ENCODE results near the gene DDI1. TPM values are rescaled to one million over a fixed set of nuclear protein-coding genes. Genes with fewer than 3 reads are reported as not detected.

DDI1 gene
- total RNA-seq, 1 donor from 2014 or later, result not detected

DNA sequence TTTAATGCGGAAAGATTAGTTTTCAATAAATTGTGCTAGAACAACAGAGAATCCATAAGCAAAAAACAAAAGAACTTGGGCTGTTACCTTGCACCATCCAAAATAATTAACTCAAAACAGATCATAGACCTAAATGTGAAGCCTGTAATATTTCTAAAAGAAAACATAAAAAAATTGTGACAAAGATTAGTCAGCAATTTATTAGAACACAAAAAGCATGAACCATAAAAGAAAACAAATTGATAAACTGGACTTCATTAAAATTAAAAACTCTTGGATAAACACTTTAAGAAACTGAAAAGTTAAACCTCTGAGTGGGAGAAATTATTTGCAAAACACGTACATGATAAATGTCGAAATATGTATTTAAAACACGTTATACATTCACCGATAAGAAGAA is 21.5 kb downstream of the DDI1 start:
- Mint-ChIP-seq H3K36me3 (no peaks in the 10 kb centered on the region), H3K4me3 (no peak overlapping the region), H3K4me1 (peaks cover 34% of the 10 kb centered on the region), H3K27ac (no peak overlapping the region), H3K27me3 (ENCODE audit: low read depth) (no peaks in the 10 kb centered on the region), H3K9me3 (no peaks in the 10 kb centered on the region)
- DNase-seq (ENCODE audit: low spot score in 2 of 2, unreplicated experiment in 2 of 2), result no peak
- TF ChIP-seq, protein P1, sequence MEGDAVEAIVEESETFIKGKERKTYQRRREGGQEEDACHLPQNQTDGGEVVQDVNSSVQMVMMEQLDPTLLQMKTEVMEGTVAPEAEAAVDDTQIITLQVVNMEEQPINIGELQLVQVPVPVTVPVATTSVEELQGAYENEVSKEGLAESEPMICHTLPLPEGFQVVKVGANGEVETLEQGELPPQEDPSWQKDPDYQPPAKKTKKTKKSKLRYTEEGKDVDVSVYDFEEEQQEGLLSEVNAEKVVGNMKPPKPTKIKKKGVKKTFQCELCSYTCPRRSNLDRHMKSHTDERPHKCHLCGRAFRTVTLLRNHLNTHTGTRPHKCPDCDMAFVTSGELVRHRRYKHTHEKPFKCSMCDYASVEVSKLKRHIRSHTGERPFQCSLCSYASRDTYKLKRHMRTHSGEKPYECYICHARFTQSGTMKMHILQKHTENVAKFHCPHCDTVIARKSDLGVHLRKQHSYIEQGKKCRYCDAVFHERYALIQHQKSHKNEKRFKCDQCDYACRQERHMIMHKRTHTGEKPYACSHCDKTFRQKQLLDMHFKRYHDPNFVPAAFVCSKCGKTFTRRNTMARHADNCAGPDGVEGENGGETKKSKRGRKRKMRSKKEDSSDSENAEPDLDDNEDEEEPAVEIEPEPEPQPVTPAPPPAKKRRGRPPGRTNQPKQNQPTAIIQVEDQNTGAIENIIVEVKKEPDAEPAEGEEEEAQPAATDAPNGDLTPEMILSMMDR (IDR thresholded peaks at IDR 0.05; ENCODE audit: unreplicated experiment), result no peak

DNA sequence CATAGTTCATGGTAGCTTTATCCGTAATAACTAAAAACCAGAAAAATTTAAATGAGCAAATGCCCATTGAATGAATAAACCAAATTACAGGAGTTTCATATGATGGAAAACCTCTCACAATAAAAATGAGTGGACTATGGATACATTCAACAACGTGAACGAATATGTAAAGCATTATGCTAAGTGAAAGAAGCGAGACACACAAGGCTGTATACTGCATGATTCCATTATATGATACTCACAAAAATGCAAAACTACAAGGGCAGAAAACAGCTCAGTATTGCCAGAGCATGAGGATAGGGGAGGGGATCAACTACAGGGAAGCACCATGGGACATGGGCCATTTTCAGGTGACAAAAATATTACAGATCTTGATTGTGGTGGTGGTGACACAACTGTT is 22.2 kb downstream of the DDI1 start:
- TF ChIP-seq, protein P1 (IDR thresholded peaks at IDR 0.05; ENCODE audit: unreplicated experiment), result no peak
- no peak overlapping the region for H3K4me3 Mint-ChIP-seq
- H3K4me1 Mint-ChIP-seq, result peaks cover 38% of the 10 kb centered on the region
- no peaks in the 10 kb centered on the region for H3K27me3 Mint-ChIP-seq (ENCODE audit: low read depth)
- H3K27ac Mint-ChIP-seq, result no peak overlapping the region
- no peaks in the 10 kb centered on the region for H3K36me3 Mint-ChIP-seq
- no peak for DNase-seq (ENCODE audit: low spot score in 2 of 2, unreplicated experiment in 2 of 2)
- H3K9me3 Mint-ChIP-seq, result no peaks in the 10 kb centered on the region

DNA sequence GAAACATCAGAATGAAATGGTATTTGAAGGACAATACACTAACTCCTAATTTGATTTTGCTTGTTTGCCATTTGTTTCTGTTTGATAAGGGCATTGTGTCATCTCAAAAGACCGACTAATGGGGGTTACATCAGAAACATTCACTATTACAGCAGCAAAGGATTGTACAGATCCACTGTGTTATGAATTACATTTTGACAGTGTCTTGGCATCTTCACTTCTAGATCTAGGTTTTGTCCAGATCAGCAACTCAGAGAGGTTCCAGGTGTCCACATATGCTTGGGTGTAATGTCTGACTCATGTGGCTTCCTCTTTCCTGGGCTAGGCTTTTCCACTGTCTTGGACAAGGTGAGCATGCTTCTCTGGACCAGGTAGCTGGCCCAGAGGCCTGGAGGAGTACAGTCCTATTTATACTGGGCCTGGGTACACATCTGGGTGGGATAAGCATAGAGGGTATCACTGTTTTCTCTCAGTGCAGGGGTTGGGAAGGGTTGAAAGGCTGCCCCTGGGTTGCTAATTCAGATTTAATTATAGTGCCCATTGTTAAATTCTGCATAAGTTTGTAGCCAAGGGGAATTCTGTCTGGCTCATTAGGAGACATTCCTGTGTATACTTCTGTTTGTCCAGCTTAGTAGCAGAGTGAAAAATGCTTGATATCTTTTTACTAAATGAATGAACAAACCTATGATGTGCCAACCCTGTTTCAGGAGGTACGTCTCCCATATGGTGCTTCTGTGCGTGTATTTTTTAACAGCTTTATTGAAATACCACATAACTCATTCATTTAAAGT is 23.8 kb downstream of the DDI1 start:
- Mint-ChIP-seq H3K4me3 (no peak overlapping the region), H3K27ac (no peak overlapping the region), H3K36me3 (no peaks in the 10 kb centered on the region)

DNA sequence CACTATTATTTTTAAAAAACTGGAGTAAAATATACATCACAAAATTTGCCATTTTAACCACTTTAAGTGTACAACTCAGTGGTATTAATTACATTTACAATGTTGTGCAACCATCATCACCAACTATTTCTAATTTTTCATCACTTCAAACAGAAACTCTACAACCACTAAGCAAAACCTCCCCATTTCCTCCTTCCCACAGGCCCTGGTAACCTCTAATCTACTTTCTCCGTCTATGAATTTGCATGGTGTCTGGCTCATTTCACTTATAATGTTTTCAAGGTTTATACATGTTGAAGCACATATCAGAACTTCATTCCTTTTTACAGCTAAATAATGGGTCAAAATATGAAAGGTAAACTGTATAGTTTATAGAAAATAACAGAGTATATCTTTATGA is 24.4 kb downstream of the DDI1 start:
- Mint-ChIP-seq H3K27ac (no peak overlapping the region), H3K36me3 (no peaks in the 10 kb centered on the region)
- no peak for DNase-seq (ENCODE audit: low spot score in 2 of 2, unreplicated experiment in 2 of 2)

More for the DNA sequence above, 23.8 kb downstream of the DDI1 start:
- Mint-ChIP-seq H3K27me3 (ENCODE audit: low read depth) (no peaks in the 10 kb centered on the region), H3K9me3 (no peaks in the 10 kb centered on the region), H3K4me1 (peaks cover 35% of the 10 kb centered on the region)
- TF ChIP-seq, protein P1 (IDR thresholded peaks at IDR 0.05; ENCODE audit: unreplicated experiment), result no peak
- no peak for DNase-seq (ENCODE audit: low spot score in 2 of 2, unreplicated experiment in 2 of 2)

DNA sequence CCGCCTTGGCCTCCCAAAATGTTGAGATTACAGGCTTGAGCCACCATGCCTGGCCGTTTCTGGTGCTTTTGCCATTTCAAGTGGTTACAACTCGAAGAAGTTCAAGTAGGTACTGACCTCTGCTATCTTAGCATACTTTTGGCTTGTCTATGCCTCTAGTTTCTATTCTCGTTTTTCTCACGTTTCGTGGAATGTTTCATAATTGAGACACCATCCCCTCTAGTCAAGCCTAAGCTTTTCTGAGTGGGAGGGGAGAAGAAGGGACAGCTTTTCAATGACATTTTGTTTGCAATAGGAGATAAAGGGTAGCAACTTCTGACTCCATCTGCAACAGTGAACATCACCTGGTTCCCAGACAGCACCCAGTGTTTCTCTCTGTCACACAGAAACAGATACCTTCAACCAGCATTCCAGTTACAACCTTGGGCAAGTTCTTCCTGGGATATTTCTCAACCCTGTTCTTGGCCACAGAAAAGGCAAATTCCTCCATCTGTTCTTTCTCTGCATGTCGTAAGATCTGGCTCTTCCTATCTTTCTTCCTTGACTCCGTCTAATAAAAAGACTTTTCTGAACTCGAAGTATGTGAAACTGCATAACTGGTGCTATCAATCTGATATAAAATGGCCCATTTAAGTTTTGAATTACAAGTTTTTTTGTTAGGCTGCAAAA is 25.5 kb downstream of the DDI1 start:
- no peak for DNase-seq (ENCODE audit: low spot score in 2 of 2, unreplicated experiment in 2 of 2)
- H3K27ac Mint-ChIP-seq, result no peak overlapping the region
- no peaks in the 10 kb centered on the region for H3K36me3 Mint-ChIP-seq
- H3K4me1 Mint-ChIP-seq, result peaks cover 33% of the 10 kb centered on the region
- no peaks in the 10 kb centered on the region for H3K9me3 Mint-ChIP-seq
- no peak overlapping the region for H3K4me3 Mint-ChIP-seq
- TF ChIP-seq, protein P1 (IDR thresholded peaks at IDR 0.05; ENCODE audit: unreplicated experiment), result no peak
- no peaks in the 10 kb centered on the region for H3K27me3 Mint-ChIP-seq (ENCODE audit: low read depth)

More for the DNA sequence above, 24.4 kb downstream of the DDI1 start:
- Mint-ChIP-seq H3K4me3 (no peak overlapping the region), H3K27me3 (ENCODE audit: low read depth) (no peaks in the 10 kb centered on the region), H3K9me3 (no peaks in the 10 kb centered on the region), H3K4me1 (peaks cover 30% of the 10 kb centered on the region)
- TF ChIP-seq, protein P1 (IDR thresholded peaks at IDR 0.05; ENCODE audit: unreplicated experiment), result no peak
